RWPE1 (cell line): ENCODE data around the gene DDX1.

Experiments
- CTCF ChIA-PET: fragments of 350-600 bp; sonication (Branson Sonifier 250); formaldehyde crosslinking; extraction: SDS; loops from one replicate; lab custom pipeline; 2021; lab: Yijun Ruan, JAX
- POLR2A ChIA-PET: fragments of 400-600 bp; formaldehyde crosslinking; extraction: SDS; loops from one replicate; lab custom pipeline; 2020; ENCODE audit warnings: antibody characterized with exemption; ENCODE audit not compliant: low non-redundant PET; lab: Yijun Ruan, JAX
- DNase-seq: peaks from one replicate; pipeline ENCODE4 v3.0.0; 2012; ENCODE audit warnings: low spot score
- H3K27ac ChIP-seq: fragments of 450-650 bp; 2 replicates; pipeline ENCODE4 v1.5.1; 2017
- CTCF ChIP-seq: fragments of 450-650 bp; conservative IDR thresholded peaks from 2 replicates; pipeline ENCODE4 v1.5.1; 2017; ENCODE audit warnings: low read depth, mild to moderate bottlenecking

The DDX1 gene

GRCh38 chr2:15580451-15580850 lies 11.2 kb upstream of the DDX1 start:
- no peak for DNase-seq
- CTCF ChIA-PET, result no interaction called here
- H3K27ac ChIP-seq, result no peak overlapping the region
- POLR2A ChIA-PET, result no interaction called here
- no peak for TF ChIP-seq CTCF

GRCh38 chr2:15582710-15583357 lies 8.8 kb upstream of the DDX1 start:
- no peak for DNase-seq
- H3K27ac ChIP-seq, result no peak overlapping the region
- no peak for TF ChIP-seq CTCF
- POLR2A ChIA-PET, result no interaction called here
- CTCF ChIA-PET, result no interaction called here

GRCh38 chr2:15583826-15584225 lies 7.8 kb upstream of the DDX1 start:
- ChIA-PET CTCF (interaction anchor here (0.9 kb wide), 1 partner anchor 16 kb away, joined by 3 read pairs; no protein-coding TSS in a partner anchor), POLR2A (no interaction called here)
- H3K27ac ChIP-seq, result no peak overlapping the region
- no peak for DNase-seq
- TF ChIP-seq CTCF, result no peak

GRCh38 chr2:15584316-15584715 lies 7.4 kb upstream of the DDX1 start:
- TF ChIP-seq CTCF, result no peak
- no peak for DNase-seq
- H3K27ac ChIP-seq, result no peak overlapping the region
- ChIA-PET POLR2A (no interaction called here), CTCF (interaction anchor here (0.9 kb wide), 1 partner anchor 16 kb away, joined by 3 read pairs; no protein-coding TSS in a partner anchor)

- TF ChIP-seq CTCF, result no peak
- DNase-seq, result no peak
- ChIA-PET POLR2A (no interaction called here), CTCF (no interaction called here)
- H3K27ac ChIP-seq, result no peak overlapping the region
Observed at GRCh38 chr2:15584767-15585469, 6.8 kb upstream of the DDX1 start.

GRCh38 chr2:15588329-15588919 lies 3.2 kb upstream of the DDX1 start:
- ChIA-PET CTCF (interaction anchor here (0.6 to 1.9 kb wide), 4 partner anchors 12 to 938 kb away, joined by 3 to 7 read pairs (median 4); no protein-coding TSS in a partner anchor), POLR2A (no interaction called here)
- peak; percentile 48 for TF ChIP-seq CTCF
- no peak overlapping the region for H3K27ac ChIP-seq
- peak; percentile 48 for DNase-seq
